ENCODE results near the gene DTX2.
"Not testable (repeated sequence)": the region's sequence is repeated elsewhere in the genome, so short reads cannot be mapped to it uniquely, and the experiment has no call there.

DTX2 gene

DNA sequence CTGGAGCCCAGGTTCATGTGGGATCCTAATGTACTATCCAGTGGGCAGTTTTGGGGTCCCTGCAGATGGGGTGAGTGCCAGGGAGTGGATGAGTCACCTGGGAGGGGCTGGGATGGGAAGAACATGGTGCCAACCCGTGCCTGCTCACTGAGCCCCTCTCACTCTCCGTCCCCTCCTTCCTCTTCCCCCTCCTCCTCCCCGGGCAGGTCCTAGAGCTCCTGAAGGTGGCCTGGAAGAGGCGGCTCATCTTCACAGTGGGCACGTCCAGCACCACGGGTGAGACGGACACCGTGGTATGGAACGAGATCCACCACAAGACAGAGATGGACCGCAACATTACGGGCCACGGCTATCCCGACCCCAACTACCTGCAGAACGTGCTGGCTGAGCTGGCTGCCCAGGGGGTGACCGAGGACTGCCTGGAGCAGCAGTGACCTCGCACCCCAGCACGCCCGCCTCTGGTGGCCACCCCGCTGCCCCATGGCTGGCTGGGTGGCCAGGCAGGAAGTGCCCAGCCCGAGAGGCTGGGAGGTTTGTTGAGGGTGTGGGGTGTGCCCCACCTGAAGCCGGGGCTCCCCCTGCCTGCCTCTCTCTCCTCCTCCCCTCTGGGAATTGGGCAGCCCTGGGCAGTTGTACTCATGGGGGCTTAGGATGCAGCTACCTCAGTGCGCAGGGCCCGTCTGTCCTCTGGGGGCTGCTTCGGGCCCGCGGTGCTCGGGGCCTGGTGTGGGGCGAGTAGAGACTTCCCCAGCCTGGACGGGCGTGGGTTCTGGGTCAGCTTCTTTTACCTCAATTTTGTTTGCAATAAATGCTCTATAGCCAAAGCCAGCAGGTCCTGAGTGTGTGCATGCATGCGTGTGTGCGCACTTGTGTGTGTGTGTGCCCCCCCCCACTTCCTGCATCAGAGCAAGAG is 43.9 kb downstream of the DTX2 start:
- no peak for DNase-seq
- TF ChIP-seq POLR2A (IDR thresholded peaks at IDR 0.05; ENCODE audit: low read length) (no peak), GATA1 (IDR thresholded peaks at IDR 0.05; ENCODE audit: low read depth, low read length) (no peak)

DNA sequence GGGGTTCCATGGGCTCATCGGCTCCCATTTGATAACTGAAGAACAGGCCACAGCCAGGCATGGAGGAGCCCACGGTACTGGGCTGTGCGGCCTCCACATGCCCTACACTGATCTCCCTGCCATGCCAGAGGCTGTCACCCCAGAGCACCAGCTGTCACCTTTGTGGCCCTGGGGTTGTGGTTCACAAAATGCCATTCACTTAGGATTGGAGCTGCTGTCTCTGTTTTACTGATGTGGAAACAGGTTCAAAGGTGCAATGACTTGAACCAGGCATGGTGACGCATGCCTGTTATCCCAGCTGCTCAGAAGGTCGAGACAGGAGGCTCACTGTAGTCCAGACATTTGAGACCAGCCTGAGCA is 44.6 kb downstream of the DTX2 start:
- TF ChIP-seq POLR2A (IDR thresholded peaks at IDR 0.05; ENCODE audit: low read length) (no peak), GATA1 (IDR thresholded peaks at IDR 0.05; ENCODE audit: low read depth, low read length) (no peak)

DNA sequence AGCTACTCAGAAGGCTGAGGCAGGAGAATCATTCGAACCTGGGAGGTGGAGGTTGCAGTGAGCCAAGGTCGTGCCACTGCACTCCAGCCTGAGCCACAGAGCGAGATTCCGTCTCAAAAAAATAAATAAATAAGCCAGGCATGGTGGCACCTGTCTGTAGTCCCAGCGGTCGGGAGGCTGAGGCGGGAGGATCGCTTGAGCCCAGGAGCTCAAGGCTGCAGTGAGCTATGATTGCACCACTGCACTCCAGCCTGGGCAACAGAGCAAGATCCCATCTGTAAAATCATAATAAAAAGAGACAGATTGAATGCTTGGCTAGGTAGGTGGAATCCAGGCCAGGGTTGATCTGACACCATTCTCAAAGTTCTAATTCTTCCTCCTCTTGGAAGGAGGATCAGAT is 45.1 kb downstream of the DTX2 start:
- not testable (repeated sequence) for DNase-seq

More for the DNA sequence above, 44.6 kb downstream of the DTX2 start:
- DNase-seq, result no peak

DNA sequence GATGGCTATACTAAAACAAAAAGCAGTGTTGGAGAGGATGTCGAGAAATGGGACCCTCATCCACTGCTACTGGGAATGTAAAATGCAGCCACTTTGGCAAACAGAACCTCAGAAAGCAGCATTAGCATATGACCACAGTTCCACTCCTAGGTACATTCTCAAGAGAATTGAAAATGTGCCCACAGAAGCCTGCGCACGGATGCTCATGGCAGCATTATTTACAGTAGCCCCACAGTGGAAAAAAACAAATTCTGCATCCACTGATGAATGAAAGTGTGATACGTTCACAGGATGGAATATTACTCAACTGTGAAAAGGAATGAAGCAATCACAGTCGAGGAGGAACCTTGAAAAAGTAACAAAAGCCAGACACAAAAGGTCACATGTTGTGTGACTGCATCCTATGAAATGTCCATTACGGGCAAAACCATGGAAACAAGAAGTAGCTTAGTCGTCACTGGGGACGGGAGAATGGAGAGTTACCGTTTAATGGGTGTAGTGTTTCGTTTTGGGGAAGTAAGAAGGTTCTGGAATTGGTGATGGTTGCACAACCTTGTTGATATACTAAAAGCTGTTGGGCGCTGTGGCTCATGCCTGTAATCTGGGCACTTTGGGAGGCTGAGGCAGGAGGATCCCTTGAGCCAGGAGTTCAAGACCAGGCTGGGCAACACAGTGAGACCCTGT is 46.4 kb downstream of the DTX2 start:
- TF ChIP-seq POLR2A (IDR thresholded peaks at IDR 0.05; ENCODE audit: low read length), result no peak
- TF ChIP-seq GATA1 (IDR thresholded peaks at IDR 0.05; ENCODE audit: low read depth, low read length), result no peak
- DNase-seq, result no peak

DNA sequence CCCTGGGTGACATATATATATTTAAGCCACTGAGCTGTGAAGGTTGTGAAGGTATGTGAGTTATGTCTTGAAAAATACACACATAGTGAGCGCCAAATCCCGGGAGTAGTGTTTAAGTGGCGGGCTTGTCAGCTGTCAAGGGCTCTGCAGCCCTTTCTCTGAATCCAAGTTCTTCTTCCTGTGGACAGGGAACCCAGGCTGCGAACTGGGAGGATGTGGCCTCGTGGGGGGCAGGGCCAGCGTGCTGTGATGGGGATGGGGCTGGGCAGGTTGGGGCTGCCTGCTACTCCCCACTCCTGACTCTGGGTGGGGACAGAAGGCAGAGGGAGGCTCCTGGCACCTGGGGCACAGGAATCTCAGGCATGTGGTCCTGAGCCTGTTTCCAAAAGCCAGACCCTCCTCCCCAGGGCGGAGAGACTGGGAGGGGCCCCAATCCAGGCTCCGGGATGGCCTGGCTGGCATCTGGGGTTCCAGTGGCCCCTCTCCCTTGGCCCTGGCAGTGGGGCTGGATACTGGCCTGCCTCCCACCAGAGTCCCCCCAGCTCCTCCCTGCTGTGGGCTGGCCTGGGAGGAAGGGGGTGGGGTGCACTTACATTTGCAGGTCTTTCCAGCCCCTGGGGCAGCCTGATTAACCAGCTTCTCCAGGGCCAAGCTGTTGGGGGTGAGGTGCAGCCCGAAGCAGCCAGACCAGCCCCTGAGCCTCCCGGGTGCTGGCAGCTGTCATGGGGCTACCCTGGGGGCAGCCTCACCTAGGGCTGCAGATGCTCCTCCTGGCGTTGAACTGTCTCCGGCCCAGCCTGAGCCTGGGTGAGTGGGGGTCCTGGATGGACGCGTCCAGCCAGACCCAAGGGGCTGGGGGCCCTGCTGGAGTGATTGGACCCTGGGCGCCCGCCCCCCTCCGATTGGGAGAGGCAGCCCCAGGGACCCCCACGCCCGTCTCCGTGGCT is 48.7 kb downstream of the DTX2 start, which contains the start of gene UPK3B:
TSS of gene UPK3B (plus strand) at position 622 of the 947 bp plus-strand sequence. CDS start at position 723, 101 bp downstream.
- no peak for DNase-seq
- no peak for TF ChIP-seq GATA1 (IDR thresholded peaks at IDR 0.05; ENCODE audit: low read depth, low read length)
- no peak for TF ChIP-seq POLR2A (IDR thresholded peaks at IDR 0.05; ENCODE audit: low read length)

DNA sequence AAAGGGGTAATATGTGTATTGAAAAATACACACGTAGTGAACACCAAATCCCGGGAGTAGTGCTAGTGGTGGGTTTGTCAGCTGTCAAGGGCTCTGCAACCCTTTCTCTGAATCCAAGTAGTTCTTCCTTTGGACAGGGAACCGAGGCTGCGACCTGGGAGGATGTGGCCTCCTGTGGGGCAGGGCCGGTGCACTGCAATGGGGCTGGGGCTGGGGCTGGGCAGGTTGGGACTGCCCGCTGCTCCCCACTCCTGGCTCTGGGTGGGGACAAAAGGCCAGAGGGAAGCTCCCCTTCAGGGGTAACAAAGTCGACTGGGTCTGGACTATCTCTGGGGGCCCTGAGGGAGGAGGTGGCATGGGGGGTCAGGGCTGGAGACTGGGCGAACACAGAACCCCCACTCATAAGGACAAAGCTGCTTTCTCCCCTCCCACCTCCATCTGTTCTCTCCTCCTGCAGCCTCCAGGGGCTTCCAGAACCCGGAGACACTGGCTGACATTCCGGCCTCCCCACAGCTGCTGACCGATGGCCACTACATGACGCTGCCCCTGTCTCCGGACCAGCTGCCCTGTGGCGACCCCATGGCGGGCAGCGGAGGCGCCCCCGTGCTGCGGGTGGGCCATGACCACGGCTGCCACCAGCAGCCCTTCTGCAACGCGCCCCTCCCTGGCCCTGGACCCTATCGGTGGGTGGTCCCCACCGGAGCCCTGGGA is 49.8 kb downstream of the DTX2 start:
- not testable (repeated sequence) for DNase-seq

DNA sequence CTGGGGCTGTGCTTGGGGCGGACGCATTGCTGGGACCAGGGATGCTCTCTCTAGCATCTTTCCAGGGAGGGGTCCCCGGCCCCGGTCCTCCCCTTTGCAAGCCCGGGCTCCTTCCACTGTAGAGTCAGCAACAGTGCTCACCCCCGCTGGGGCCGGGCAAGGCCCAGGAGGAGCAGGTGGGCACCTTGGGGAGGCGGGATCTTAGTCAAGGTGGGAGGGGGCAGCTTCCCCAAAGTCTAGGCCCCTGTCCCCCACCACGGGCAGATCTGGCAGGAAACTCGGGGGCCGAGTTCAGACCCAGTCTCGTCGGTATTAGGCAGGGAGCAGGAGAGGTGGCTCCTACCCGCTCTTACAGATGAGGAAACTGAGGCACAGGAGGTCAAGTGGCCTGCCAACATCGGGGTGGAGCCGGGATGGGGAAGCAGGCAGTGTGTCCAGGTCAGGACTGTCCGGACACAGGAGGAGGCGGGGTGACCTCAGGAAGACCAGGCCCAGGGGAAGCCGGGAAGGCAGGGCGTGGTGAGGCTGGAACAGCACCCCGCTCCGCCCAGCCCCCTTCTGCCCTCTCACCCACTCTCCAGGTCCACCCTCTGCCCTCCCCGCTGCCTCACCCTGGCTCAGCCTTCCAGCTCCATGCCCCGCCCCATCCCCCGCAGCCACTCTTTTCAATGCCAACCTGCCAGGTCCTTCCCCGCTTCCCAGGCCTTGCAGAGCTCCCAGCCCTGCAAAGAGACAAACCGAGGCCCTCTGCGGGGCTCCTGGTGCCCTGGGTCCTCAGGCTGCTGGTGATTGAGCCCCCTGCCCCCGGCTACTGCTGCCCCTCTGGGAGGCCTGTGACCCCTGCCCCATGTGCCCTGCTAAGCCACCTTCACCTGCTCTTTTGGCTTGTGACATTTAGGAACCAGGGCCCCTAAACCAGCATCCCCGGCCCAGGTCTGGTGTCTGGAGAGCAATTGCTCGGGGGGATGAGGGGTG is 50.7 kb downstream of the DTX2 start:
- not testable (repeated sequence) for DNase-seq

DNA sequence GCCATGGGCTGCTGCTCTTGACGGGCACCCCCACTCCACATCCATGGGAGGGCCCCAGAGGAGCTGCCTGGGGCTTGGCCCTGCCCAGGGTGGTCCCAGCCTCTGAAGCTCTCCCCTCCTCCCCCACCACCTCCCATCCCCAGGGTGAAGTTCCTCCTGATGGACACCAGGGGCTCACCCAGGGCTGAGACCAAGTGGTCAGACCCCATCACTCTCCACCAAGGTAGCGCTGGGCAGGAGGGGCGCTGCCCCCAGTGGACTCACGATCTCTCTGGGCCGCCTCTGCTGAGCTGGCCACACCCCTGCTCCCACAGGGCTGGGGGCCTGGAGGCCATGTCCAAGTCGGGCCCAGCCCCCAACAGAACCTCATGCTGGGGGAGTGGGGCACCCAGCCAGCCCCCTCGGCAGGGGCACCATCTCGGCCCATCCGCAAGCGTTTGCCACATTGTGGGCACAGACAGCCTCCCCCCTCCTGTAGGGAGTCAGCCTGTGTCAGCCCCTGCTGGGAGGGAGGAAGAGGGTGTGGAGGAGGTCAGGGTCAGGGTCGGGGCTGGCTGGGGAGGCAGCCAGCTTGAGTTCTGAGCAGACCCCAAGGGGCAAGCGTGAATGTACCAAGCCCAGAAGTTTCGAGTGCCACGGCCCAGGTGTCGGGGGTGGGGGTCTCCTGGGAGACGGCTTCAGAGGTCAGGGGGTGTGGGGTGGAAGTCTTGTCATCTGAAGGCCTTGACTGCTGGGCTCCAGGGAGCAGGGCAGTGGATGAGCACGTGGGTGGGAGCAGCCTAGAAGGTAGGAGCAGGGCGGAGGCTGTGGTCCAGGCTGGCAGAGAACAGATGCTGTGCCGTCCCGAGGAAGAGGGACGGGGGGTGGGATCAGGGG is 51.7 kb downstream of the DTX2 start:
- DNase-seq, result peak in 1 of 2 experiments; percentile 17
- TF ChIP-seq POLR2A (IDR thresholded peaks at IDR 0.05; ENCODE audit: low read length) (no peak), GATA1 (IDR thresholded peaks at IDR 0.05; ENCODE audit: low read depth, low read length) (no peak)

DNA sequence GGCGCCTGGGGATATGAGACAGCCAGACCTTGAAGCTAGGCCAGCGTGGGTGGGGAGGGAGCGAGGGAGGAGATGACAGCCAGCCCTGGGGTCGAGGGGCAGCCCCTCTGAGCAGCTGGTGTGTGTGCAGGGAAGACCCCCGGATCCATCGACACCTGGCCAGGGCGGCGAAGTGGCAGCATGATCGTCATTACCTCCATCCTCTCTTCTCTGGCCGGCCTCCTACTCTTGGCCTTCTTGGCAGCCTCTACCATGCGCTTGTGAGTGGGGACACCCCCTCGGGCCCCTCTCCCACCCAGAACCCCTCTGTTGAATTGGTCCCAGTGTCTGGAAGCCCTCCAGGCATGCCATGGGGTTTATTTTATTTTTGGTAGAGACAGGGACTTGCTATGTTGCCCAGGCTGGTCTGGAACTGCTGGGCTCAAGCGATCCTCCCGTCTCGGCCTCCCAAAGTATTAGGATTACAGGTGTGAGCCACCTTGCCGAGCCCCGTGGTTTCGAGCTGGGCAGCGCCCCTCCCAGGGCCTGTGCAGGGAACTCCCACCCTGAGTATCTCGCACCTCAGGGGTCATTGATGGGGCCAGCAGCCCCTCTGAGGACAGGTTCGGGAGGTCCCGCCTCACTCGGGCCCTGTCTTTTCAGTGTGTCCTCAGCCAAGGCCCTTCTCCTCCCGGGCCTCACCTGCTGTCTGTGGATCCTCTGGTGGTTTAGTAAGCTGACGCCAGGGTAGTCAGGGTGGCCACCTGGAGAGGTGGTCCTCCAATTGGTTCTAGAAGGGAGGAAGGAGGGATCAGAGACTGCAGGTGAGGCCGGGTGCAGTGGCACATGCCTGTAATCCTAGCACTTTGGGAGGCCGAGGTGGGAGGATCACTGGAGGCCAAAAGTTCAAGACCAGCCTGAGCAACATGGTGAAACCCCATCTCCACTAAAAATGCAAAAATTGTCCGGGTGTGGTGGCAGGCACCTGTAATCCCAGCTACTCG is 52.6 kb downstream of the DTX2 start:
- DNase-seq, result no peak
- TF ChIP-seq GATA1 (IDR thresholded peaks at IDR 0.05; ENCODE audit: low read depth, low read length) (no peak), POLR2A (IDR thresholded peaks at IDR 0.05; ENCODE audit: low read length) (no peak)

DNA sequence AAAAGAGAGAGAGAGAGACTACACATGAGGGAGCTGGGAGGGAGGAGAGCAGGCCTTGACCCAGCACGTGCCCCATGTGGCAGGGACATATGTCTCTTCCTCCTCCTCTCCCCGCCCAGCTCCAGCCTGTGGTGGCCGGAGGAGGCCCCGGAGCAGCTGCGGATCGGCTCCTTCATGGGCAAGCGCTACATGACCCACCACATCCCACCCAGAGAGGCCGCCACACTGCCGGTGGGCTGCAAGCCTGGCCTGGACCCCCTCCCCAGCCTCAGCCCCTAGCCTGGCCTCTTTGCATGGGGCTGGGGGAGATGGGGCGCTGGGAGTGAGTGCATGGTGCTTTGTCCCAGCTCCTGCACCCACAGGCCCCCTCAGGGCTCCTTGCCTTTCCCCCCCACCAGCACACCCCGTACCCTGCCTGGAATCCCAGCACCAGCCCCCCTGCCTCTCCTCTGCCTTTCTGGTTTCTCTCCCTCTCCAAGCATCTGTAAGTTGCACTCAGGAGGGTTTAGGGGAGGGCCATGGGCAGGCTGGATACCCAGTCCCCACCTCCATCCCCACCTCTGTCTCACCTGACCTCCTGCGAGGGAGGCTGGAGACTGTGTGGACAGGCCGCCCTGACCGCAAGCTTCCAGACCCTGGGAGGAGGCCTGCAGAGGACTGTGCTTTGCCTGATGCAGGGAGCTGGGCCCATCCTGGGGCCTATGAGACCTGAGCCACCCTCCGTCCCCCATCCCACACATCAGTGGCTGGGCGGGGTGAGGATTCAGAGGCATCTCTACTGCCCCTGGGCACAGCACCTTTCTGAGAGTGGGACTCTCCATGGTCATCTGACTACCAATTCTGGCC is 53.6 kb downstream of the DTX2 start:
- TF ChIP-seq GATA1 (IDR thresholded peaks at IDR 0.05; ENCODE audit: low read depth, low read length), result no peak
- TF ChIP-seq POLR2A (IDR thresholded peaks at IDR 0.05; ENCODE audit: low read length), result no peak

More for the DNA sequence above, 53.6 kb downstream of the DTX2 start:
- no peak for DNase-seq
